HG03066 (cell line): Measurements from ENCODE around the gene RHBDF1.

Source experiments
- ATAC-seq: cut with Tn5 transposase; IDR thresholded peaks from one replicate; pipeline ENCODE4 v1.9.1; 2021; ENCODE audit warnings: low read depth; ENCODE audit not compliant: unreplicated experiment

Gene RHBDF1

DNA sequence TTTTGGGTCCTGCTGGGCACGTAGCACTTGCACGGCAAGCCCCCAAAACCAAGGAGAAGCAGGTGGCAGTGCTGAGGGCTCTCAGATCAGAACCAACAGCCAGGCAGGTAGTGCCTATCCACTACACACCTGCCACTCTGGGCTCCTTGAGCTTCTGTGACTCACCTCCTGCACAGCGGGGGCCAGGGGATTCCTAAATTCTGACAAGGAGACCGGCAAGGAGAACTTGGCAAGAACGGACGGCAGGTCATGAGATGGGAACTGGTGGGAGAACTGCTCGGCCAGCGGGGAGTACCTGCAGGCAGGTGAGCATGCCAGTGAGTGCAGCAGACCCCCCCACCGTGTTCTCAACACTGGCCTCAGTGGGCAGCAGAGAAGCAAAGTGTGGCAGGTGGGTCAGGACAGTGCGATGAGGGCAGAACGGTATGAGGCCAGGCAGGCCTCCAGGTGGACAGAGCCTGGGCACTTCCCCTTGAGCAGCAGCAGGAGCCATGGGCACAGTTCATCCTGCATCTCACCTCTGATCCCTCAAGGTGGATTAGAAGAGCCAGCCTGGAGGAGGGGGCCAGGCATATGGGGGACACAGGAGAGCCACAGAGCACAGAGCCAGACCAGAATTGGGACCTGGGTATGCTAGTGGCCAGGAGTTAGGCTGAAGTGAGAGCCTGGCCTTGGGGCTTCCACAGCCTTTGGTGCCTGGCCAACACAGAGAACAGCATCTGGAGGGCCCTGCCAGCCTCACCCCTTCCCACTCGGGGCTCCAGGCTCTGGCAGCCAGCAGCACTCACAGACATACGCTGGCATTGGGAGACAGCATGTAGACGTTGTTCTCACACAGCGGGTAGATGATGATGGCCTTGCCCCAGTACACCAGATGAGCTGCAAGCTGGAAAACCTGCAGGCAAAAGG lies 20.3 kb upstream of the RHBDF1 start:
- ATAC-seq = no peak

DNA sequence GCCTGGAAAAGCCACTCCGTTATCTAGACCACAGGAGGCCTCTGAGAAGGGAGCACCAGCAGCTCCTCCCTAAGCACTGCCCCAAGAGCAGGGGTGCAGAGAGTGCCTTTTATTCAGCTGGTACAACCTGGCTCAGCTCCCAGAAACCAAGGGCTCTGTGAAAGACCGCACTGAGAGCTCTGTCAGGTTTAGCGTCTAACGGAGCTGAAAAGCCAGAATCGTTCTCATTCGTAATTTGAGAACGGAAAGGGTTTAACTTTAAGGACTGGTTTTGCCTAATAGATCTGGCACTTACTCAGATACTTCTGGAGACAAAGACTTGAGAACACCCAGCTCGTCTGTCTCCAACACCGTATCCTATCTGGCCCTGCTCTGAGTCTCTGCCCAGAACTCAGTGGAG lies 19.1 kb upstream of the RHBDF1 start:
- no peak for ATAC-seq

DNA sequence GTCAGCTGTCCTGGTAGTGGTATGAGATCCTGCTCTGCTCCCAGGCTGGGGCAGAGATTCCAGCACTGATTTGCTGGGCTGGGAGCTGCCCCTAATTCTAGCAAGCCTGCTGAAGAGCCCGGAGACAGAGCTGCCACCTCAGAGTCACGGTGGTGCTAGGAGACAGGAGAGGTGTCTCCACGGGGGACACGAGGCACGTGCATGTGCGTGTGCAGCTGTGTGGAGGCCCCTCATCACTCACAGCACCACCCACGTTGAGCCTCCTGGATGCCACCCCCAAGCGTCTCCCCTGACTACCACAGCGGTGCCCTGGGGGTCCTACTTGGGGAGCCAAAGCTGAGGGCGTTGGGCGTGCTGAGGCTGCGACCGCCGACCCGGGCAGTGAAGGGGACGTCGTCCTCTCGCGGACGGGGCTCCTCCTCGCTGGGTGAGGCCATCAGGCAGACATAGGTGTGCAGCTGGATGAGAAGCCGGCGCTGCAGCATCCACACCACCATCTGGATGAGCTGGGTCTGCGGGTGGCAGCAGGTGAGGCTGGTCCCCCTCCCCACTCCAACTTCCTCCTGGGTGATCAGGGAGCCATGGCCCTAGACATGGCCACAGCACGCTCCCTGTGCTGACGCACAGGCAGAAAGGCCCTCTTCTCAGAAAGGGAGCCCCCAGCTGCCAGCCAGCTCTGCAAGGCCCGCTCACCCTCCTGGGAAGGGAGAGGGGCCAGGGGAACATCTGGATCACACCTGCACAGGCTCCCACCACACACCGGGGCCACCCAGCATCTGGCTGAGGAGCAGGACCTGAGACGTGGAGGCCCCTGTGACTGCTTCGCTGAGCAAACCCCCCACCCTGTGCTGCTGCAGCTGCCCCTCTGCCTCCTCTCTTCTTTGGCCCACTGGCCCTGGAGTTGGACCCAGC lies 17.2 kb upstream of the RHBDF1 start:
- no peak for ATAC-seq

DNA sequence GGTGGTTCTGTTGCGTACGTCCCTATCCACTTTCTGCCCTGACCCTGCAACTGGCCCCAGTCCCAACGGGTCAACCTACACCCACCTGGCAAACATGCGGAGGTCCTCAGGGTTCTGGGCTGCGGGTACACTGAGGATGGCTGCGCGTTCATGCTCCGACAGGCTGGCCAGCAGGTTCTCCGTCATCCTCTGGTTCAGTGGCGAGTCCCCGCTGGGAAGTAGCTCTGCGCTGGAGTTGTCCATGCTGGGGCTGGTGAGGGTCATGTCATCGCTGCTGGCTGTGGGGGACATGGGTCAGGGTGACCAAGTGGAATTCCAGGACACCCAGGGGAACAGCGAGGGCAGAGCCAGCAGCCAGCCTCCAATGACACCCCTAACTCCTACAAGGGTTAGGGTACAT lies 16.2 kb upstream of the RHBDF1 start:
- ATAC-seq = no peak

DNA sequence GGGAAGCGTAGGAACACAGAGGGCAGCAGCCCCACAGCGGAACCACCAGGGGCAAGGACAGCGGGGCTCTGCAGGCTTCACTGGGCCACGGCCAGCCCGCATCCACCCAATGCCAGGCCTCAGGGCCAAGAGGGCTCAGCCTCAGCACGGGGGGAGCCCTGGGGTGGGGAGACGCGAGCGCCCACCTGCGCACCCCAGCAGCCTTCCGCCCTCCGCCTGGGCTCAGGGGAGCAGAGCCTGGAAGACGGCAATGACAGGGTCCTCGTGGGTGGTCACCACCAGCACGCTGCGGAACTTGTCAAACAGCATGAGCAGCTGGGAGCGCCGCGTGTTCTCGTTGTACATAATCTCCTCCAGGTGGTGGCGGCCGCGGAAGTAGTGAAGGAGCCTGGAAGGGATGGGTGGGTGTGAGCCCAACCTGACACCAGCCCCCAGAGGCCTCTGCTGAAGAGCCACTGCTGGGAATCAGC lies 14.1 kb upstream of the RHBDF1 start:
- no peak for ATAC-seq

DNA sequence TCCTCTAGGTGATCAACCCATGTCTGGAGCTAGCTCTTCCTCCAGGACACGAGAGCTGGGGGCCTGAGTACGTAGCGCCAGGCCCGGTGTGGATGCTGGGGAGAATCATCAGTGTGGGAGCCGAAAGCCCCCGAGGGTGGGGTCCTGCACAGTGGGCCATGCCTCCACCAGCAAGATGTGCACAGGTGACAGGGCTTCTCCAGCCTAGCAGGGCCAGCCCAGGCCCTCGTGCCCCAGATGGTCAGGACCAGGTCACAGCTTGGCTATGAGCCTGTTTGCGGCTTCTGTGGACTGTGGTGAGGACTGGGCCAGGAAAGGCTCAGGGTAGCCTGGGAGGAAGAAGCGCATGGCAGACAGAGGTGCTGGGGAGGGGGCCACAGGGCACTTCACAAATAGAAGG lies 13.4 kb upstream of the RHBDF1 start:
- ATAC-seq = no peak

DNA sequence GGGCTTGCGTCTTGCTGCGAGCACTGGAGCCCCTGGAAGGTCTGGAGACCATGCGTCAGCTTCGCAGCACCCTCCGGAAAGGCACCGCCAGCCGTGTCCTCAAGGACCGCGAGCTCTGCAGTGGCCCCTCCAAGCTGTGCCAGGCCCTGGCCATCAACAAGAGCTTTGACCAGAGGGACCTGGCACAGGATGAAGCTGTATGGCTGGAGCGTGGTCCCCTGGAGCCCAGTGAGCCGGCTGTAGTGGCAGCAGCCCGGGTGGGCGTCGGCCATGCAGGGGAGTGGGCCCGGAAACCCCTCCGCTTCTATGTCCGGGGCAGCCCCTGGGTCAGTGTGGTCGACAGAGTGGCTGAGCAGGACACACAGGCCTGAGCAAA lies 13.0 kb upstream of the RHBDF1 start:
- no peak for ATAC-seq

DNA sequence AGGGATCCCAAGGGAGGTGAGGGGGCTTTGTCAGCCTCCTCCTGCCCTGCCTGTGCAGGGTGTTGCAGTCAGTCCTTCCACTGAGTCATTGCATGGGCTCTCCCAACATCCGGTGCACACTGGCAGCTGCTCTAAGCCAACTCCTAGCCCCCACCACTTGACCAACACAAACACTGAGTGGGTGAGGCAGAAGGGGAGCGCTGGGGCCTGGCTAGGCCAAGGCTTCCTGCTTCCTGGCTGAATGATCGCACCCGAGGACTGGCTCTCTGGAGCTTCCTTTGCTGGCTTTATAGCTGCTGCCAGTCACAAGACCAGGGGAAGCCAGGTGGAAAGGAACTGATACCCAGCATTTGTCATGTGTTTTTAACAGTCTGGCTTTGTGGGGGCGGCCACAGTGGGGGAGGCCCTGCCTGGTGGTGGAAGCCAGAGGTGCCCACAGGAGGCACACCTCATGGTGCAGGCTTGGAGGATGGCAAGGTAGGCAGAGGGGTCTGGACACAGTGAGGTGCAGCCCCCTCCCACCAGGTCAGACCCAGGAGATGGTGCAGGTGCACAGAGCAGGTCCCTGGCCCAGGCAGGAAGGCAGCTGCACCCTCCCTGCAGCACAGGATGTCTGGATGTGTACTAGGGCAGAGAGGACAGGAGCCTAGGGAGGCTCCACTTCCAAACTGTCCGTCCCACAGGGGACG lies 12.4 kb upstream of the RHBDF1 start:
- ATAC-seq = peak; percentile 62

DNA sequence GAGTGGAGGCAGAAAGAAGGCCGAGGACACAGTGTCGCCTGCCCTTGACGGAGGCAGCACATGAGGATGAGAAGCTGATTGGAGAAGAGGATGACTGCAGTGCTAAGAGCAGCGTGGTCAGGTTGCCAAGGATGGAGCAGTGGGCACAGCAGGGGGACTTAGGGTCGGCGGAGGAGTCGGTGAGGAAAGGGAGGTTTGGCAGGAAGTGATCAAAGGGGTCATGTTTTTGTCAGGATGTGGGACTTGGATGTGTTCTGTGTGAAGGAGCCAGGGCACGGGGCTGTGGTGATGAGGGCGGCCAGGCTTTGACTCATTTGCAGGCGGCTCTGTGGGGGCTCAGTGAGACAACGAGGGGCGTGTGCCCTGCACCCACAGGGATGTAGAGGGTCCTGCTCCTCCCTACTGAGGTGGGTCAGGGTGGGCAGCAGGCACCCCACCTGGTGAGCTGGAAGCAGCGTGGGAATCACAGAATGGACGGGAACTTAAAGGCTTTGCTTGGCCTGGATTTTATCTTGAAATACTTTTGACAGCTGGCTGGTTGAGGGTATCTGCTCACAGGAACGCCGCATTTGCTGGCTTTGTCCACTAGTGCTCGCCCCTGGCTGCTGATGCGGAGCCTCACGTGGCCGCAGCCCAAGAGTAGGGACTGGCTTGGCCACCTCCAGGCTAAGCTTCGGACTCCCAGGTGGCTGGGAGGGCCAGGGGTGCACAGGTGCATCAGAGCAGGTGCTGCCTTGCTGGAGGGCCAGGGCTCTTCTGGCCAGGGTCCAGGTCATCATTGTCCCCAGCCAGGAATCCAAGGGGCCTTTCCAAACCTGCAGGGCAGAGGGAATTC lies 11.6 kb upstream of the RHBDF1 start:
- ATAC-seq = no peak

DNA sequence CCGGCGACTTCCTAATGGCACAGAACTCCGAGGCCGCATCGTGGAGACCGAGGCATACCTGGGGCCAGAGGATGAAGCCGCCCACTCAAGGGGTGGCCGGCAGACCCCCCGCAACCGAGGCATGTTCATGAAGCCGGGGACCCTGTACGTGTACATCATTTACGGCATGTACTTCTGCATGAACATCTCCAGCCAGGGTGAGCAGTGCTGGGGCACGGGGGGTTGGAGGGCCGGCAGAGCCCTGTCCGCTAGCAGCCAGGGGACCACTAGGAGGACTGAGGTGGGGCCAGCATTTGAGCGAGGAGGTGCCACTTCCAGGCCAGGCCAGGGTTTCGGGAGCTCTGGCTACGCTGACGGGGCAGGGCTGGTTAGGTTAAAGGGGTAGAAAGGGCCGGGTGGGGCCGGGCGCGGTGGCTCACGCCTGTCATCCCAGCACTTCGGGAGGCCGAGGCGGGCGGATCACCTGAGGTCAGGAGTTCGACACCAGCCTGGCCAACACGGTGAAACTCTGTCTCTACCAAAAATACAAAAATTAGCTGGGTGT lies 10.7 kb upstream of the RHBDF1 start:
- ATAC-seq = no peak

DNA sequence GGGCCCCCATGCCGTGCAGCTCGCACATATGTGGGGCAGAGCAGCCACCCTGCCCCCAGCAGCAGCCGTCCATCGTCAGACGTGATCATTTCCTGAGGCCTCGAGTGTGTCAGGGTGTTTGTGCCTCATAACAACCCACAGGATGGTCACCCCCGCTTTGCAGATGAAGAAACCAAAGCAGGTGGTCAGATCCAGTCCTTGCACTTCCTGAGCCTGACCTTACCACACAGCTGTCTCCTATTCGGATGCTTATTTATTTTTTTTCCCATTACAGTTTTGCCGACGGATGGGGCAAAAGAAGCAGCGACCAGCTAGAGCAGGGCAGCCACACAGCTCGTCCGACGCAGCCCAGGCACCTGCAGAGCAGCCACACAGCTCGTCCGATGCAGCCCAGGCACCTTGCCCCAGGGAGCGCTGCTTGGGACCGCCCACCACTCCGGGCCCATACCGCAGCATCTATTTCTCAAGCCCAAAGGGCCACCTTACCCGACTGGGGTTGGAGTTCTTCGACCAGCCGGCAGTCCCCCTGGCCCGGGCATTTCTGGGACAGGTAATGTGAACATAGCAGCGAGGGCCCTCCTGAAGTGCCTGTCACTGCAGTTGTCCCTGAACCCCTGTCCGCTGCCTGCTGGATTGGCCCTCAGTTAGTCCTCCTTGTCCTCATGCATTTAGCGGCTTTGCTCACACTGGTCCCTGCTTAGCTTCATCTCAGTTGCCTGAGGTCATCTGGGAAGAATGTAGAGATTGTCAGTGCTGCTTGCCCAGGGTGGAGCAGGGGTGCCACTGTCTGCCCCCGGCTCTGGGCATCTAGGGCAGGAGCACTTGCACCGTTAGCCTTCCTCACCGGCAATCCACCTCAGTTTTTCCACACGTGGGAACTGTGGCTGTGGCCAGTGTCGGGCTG lies 7.0 kb upstream of the RHBDF1 start:
- no peak for ATAC-seq

DNA sequence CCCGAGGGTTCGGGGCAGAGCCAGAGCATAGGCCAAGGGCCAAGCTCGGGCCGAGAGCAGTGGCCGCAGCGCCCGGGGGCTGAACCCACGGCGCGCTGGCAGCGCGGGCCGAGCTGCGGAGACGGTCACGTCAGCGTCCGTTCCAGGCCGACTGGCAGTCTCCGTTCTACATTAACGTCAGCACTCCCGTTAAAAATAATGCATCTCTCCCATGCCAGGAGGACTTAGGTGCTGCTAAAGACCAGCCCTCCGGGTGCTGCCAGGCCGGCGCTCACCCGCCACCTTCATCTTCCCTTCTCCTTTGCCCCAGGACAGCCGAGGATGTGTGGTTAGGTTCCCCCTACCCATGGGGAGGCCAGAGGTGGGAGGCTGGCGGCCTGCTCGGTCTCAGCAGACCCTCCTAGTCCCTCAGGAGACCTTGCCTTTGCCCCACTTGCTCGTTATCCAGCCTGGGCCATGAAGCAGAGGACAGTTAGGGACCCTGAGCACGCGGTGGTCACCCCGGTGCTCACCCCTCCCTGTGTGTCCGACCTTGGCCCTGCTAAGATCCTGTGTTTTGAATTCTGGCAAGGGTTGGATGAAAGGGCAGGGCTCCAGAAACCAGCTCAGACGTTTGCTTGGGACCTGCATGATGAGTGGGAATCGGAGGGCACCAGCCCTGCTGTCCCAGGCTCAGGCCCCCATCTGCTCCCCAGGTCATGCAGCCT lies 6.2 kb upstream of the RHBDF1 start:
- ATAC-seq = no peak

DNA sequence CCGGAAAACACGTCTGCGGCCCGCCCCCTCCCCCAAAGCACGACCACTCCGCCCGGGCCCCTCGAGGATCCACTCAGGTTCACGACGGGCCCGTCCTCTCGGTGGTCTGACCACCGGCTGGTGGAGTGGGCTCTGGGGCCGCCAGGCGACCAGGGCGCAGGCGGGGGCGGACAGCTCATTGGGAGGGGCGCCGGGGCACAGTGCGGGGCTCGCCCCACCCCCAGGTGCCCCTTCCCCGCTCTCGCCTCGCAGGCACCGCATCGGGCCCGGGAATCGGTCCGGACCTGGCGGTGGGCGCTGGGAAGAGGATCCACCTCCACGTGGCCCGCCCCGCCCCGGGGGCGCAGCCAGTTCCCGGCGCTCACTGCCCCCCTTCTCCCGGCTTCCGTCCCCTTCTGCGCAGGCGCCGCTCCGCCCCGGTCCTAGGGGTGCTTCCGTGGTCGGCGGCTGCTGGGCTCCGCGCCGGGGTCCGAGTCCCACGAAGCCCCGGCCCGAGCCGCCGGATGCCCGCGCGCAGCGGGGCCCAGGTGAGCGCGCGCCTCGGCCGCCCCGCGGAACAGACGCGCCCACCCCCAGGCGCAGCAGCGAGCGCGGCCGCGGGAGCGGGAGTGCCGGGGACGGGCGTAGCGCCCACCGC lies 5.5 kb upstream of the RHBDF1 start, which contains the start of gene MPG:
Gene MPG, plus strand, starts transcription at position 419 of the 637 bp plus-strand sequence. Its CDS starts 85 bp downstream, at position 504.
- peak; percentile 74 for ATAC-seq

DNA sequence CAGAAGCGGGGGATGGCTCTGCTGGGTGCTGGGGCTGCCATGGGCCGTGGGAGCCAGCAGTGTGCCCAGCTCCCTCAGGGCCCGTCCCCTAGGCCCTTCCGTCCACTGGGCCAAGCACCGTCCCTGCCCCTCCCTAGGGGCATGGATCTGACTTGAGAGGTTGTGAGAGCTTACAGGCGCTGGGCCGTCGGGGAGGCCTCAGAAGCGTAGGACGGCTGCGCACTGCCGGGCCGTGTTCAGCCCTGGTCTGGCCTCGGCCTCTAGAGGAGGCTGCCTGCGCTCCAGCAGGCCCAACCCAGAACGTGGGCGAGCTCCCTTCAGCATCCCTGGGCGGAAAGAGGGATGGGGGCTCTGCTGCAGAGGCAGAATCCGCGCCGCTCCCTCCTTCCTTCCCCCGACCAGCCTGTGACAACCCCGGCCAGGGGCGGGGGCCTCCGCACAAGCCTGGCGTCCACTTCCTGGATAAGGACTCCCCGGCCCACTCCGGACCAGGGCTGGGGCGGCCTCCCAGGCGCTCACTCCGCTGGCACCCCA lies 4.9 kb upstream of the RHBDF1 start:
- ATAC-seq = peak; percentile 25

DNA sequence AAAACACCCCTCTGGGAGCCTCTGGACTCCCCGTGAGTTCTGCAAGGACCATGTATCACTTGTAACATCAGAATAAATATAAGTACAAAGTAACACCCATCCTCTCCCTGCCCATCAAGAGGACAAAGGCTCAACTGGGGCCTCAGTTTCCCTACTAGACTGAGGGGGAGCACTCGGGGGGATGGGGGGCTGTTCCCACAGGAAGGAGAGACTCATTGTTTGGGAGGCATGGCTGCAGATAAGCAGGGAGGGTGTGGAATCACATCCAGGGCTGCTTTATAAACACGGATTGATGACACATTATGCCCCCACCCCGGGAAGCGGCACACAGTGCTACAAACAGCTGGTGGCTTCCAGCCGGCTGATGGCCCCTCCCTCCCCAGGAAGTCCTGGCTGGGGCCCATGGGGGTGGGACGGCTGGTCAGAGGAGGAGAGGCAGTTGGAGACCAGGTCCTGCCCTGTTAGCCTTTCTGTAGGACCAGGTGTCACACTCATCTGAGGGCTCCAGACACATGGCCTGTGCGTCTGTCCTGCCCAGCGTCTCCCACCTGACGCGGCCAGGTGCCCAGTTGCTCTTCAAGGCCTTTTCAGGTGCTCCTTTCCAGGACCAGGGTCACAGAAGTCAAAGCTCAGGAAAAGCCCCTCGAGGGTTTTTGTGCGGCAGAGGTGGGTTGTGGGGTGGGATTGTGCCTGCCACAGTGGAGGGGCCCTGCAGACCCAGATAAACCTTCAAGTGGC lies 4.3 kb upstream of the RHBDF1 start:
- no peak for ATAC-seq
